ENCODE measurements around the gene WDR4. TPM values are rescaled to one million over a fixed set of nuclear protein-coding genes. Genes with fewer than 3 reads are reported as not detected.
"Not testable (repeated sequence)": the region's sequence is repeated elsewhere in the genome, so short reads cannot be mapped to it uniquely, and the experiment has no call there.

The WDR4 gene
- total RNA-seq, 1 donor from 2014 or later = 5.7 TPM

GRCh38 chr21:42848932-42849758, 30.2 kb downstream of the WDR4 start:
- no peaks in the 10 kb centered on the region for H3F3A ChIP-seq (ENCODE audit: low read depth)
- H3K36me3 Mint-ChIP-seq = peaks cover 30% of the 10 kb centered on the region
- no peak for DNase-seq (ENCODE audit: low spot score)
- H3K27ac Mint-ChIP-seq = no peak overlapping the region
- peaks cover 18% of the 10 kb centered on the region for H3K79me2 ChIP-seq (ENCODE audit: low read depth)
- no peak overlapping the region for H3K27ac ChIP-seq
- no peak overlapping the region for H3K4me2 ChIP-seq
- H3K36me3 ChIP-seq = no peaks in the 10 kb centered on the region
- no peak overlapping the region for H3K4me3 Mint-ChIP-seq
- H3K4me3 ChIP-seq = no peak overlapping the region
- H3K9me3 ChIP-seq (ENCODE audit: low read depth) = no peaks in the 10 kb centered on the region
- H3K9me3 Mint-ChIP-seq = no peaks in the 10 kb centered on the region
- H3K4me1 Mint-ChIP-seq = peaks cover 9% of the 10 kb centered on the region
- H3K27me3 ChIP-seq = no peaks in the 10 kb centered on the region
- no peak overlapping the region for H3K9ac ChIP-seq
- no peaks in the 10 kb centered on the region for H3K27me3 Mint-ChIP-seq (ENCODE audit: insufficient read depth, low read depth)
- no peak overlapping the region for H2AFZ ChIP-seq (replicated peaks)
- H4K20me1 ChIP-seq (ENCODE audit: low read depth) = peaks cover 15% of the 10 kb centered on the region
- H3K4me1 ChIP-seq = no peaks in the 10 kb centered on the region
- TF ChIP-seq CTCF (IDR thresholded peaks at IDR 0.05) (no peak), EZH2phosphoT487 (IDR thresholded peaks at IDR 0.05) (no peak), EZH2 (IDR thresholded peaks at IDR 0.05) (no peak)

- H3K9ac ChIP-seq; H3K4me3 Mint-ChIP-seq; H3K4me1 Mint-ChIP-seq; H3K27me3 ChIP-seq; DNase-seq (ENCODE audit: low spot score); H3K27me3 Mint-ChIP-seq (ENCODE audit: insufficient read depth, low read depth); H3K27ac Mint-ChIP-seq; H3K4me3 ChIP-seq; H3K9me3 Mint-ChIP-seq; H3K4me2 ChIP-seq; H3F3A ChIP-seq (ENCODE audit: low read depth); H3K9me3 ChIP-seq (ENCODE audit: low read depth); H3K27ac ChIP-seq; H2AFZ ChIP-seq (replicated peaks); H3K4me1 ChIP-seq; H3K36me3 ChIP-seq: not testable (repeated sequence)
- Histone ChIP-seq H3K79me2 (ENCODE audit: low read depth) (peaks cover 23% of the 10 kb centered on the region), H4K20me1 (ENCODE audit: low read depth) (peaks cover 15% of the 10 kb centered on the region)
- peaks cover 33% of the 10 kb centered on the region for H3K36me3 Mint-ChIP-seq
Observed at GRCh38 chr21:42848144-42848931, 31.0 kb downstream of the WDR4 start.

GRCh38 chr21:42847726-42848125, 31.6 kb downstream of the WDR4 start:
- no peak overlapping the region for H3K4me3 Mint-ChIP-seq
- Histone ChIP-seq H3K4me1 (no peaks in the 10 kb centered on the region), H3F3A (ENCODE audit: low read depth) (no peaks in the 10 kb centered on the region), H3K4me2 (no peak overlapping the region), H3K27me3 (no peaks in the 10 kb centered on the region), H3K27ac (no peak overlapping the region), H3K9me3 (ENCODE audit: low read depth) (no peaks in the 10 kb centered on the region), H3K4me3 (no peak overlapping the region), H2AFZ (replicated peaks) (no peak overlapping the region), H3K9ac (no peak overlapping the region), H3K79me2 (ENCODE audit: low read depth) (peaks cover 23% of the 10 kb centered on the region), H4K20me1 (ENCODE audit: low read depth) (peaks cover 15% of the 10 kb centered on the region), H3K36me3 (no peaks in the 10 kb centered on the region)
- H3K27ac Mint-ChIP-seq = no peak overlapping the region
- no peak for DNase-seq (ENCODE audit: low spot score)
- no peaks in the 10 kb centered on the region for H3K9me3 Mint-ChIP-seq
- TF ChIP-seq EZH2phosphoT487 (IDR thresholded peaks at IDR 0.05) = no peak
- TF ChIP-seq CTCF (IDR thresholded peaks at IDR 0.05) = no peak
- no peak for TF ChIP-seq EZH2 (IDR thresholded peaks at IDR 0.05)
- no peaks in the 10 kb centered on the region for H3K27me3 Mint-ChIP-seq (ENCODE audit: insufficient read depth, low read depth)
- peaks cover 9% of the 10 kb centered on the region for H3K4me1 Mint-ChIP-seq
- peaks cover 37% of the 10 kb centered on the region for H3K36me3 Mint-ChIP-seq
